GM18499 (cell line): Measurements from ENCODE around the gene PHF12.
A peak's percentile ranks its signal among the peaks of the same experiment; 100 is the strongest.
"Not testable (repeated sequence)": the region's sequence is repeated elsewhere in the genome, so short reads cannot be mapped to it uniquely, and the experiment has no call there.

ENCODE experiments used
- ATAC-seq: cut with Tn5 transposase; IDR thresholded peaks from one replicate; pipeline ENCODE4 v1.9.1; 2021; ENCODE audit warnings: moderate number of reproducible peaks; ENCODE audit not compliant: insufficient read depth, unreplicated experiment

Gene PHF12

GRCh38 chr17:28906706-28907438 lies 44.4 kb downstream of the PHF12 start:
- ATAC-seq: no peak

- no peak for ATAC-seq
These were observed 45.0 kb downstream of the PHF12 start for GRCh38 chr17:28906276-28906675.

DNA sequence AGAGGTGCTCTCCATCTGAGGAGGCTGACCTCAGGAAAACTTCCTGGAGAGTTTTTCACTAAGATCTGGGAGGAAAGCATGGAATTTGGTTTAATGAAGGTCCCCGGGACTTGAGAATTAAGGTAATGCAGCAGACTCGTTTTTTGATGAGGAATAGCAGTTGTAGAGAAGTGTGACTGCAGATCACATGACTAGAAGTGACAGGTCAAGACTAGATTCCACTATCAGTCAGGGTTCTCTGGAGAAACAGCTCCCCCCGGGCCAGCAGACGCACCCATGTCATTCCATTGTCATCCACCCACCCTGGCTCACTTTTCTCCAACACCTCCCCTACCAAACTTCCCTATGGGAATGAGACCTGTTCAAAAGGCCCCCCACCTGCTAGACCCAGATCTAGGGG lies 46.5 kb downstream of the PHF12 start:
- ATAC-seq: no peak

DNA sequence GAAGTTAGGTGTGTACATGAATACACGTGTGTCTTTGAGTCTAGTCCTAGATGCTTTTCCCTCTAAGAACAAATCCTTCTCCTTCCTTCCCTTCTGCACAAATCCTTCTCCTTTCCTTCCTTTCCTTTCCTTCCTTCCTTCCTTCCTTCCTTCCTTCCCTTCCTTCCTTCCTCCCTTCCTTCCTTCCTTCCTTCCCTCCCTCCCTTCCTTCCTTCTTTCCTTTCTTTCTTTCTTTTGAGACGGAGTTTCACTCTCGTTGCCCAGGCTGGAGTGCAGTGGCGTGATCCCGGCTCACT lies 47.8 kb downstream of the PHF12 start:
- not testable (repeated sequence) for ATAC-seq

- ATAC-seq: peak; percentile 74
These were observed 48.3 kb downstream of the PHF12 start, which contains the start of gene DHRS13 for GRCh38 chr17:28902819-28903545. Gene DHRS13 (minus strand): TSS chr17:28903079. CDS start chr17:28902944, 135 bp downstream.

GRCh38 chr17:28901866-28902818 lies 49.2 kb downstream of the PHF12 start:
- ATAC-seq: peak; percentile 8

DNA sequence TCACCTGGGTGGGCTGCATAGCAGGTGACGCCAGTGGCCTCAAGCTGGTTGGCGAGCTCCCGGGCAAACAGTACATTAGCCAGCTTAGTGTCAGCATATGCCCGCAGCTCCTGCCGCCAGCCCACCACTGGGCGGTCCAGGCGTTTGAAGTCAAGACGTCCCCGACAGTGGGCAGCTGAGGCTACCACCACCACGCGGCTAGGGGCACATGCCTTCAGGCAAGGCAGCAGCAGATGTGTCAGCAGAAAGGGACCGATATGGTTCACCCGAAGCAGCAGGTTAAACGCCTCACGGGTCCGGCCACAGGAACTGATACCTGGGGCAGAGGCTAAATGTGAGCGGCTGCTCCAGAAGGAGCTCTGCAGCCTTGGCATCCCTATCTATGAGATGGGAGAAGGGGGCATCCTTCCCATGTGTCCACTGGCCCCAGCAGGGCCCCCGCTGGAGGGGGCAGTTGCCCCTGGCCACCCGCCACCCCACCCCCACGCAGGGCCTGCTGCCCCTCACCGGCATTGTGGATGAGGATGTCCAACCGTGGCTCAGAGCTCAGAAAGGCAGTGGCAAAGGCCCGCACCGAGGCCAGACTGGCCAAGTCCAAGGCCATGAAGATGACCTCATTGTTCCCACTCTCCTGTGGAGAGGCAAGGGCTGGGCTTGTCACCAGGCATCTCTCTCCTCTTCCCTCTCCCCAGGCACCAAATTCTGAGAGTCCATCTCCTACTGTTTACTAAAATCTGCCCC lies 50.2 kb downstream of the PHF12 start:
- ATAC-seq: no peak

GRCh38 chr17:28899212-28899815 lies 52.0 kb downstream of the PHF12 start:
- no peak for ATAC-seq

DNA sequence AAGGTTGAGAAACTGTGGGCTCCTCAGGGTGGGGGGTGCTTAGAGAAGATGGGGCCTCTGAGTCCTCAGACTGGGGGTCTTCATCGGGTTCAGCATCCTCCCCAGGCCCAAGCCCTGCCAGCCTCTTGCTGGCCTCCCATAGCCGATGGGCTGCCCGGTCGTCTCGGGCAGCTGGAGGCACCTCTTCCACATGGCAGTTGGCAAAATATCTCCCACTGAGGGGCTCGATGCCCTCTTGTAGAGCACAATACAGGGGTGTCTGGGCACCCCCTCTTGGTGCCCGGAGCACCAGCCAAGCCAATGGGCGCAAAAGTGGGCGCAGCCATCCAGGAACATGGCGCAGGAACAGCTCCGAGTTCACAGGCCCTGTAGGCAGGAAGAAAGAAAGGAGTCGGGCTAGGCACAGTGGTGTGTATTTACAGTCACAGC lies 52.8 kb downstream of the PHF12 start:
- ATAC-seq: no peak

DNA sequence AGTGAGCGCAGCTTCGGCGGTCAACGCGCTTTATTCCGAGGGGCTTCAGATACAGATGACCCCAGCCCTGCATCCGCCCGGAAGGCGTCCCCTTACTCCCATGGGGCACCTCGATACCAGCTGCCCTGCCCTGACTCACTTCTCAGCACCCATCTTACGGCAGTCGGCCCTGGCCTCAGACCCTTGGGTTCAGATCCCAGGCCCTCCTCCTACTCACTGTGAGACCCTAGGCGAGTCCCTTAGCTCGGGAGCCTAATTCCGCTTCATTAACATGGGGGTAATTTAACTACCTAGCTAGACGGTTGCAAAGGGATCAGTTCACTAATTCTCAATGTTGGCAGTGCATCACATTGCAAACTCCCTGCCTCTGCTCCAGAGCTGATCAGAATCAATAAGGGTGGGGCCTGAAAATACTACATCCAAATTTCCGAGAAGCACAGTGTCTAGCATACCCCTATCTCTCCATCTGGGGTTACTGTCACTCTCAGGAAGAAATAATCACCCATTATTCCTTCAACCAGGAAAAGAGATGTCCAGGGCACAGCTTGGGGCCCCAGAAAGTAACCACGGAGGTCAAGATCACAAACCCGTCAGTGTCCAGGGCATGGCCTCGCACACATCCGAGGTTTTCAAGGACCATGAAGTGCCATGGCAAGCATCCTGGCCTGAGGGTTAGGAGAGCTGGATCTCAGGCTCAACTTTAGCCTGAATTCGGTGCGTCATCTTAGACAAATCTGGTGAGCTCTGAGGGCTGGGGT lies 53.4 kb downstream of the PHF12 start:
- ATAC-seq: no peak

DNA sequence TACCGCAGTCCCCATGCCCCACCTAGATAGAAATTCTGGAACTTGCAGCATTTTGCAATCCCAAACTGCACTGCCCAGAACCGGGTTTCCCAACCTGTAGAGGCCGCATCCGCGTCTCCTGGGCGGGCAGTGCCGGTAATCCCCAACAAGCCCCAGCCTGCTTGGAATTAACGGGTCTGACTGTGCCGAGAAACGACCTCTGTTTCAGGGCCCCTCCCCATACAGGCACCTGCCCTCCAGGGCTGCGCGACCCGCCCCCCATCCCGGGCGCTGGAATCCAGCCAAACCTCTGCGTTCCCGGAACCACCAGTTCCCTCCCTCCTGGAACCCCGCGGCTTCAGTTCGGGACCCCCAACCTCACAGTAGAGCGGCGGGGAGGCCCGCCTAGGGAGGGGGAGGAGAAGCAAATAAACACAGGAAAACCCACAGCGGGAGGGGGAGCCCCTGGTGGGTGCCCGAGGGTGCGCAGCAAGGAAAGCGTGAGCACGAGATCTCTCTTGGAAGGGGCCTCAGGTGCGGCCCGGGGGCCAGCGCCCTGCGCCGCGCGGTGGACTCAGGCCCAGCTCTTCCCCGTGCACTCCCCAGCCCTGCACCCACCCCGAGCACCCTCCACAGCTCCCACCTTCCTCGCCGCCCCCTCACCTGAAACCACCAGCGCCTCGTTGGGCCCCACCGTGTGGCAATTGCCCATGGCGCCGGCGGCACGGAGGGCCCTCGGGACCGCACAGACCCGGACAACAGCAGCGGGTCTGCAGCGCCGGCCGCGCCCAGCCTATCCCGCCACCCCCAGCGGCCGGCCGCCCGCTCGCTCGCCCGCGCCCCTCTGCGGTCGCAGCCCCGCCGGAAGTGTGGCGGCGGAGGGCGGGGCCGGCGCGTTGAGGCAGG lies 54.2 kb downstream of the PHF12 start, which contains the start of gene FLOT2:
TSS of gene FLOT2 (minus strand) at position 850 of the 885 bp plus-strand sequence. CDS start at position 691, 159 bp downstream.
- ATAC-seq: no peak

DNA sequence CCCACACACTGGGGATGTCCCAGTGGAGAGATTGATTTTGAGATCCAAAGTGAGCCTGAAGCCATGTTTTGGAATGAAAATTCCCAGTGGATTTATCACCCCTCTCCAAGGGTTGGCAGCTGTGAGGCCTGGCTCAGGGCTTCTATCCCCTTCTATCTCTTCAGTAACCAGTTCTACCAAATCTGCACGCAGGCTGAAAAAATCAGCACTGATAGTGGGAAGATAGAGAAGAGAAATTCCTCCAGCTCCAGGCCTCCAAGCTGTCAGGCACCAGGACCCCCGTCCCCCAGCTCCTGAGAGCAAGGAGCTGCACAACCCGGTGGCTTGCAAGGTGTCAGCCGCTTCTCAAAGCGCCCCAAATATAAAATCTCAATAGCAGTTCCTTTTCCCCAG lies 54.8 kb downstream of the PHF12 start:
- no peak for ATAC-seq

DNA sequence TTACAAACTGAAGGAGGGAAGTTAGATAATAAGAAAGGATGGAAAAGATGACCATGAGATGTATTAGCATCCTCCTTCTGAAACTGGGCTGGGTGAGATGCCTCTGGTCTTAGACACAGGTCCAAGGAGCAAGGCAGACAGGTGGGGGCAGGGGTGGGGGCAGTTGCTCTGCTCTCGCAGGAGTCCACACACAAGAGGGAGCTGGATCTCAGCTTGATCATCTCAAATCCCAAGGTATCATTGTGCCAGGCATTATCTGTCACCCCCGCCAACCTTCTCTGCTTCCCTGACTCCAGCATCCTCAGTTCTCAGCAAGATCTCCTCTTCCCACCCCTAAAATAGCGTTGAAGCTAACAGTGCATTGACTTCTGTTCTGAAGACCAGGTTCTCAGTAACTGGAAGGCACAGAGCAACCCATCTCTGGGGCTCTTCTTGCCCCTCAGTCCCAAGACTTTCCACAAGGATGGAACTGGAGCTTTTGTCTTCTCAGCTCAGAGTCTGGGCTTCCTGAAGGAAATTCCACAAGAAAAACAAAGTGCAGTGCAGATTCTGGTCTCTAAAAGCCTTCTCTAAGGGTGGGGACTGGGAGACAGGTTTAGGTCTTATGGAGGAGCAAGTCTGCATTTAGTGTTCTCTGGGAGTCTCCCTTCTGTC lies 55.4 kb downstream of the PHF12 start:
- ATAC-seq: no peak

- ATAC-seq: not testable (repeated sequence)
These were observed 57.8 kb downstream of the PHF12 start for GRCh38 chr17:28893248-28894183.

DNA sequence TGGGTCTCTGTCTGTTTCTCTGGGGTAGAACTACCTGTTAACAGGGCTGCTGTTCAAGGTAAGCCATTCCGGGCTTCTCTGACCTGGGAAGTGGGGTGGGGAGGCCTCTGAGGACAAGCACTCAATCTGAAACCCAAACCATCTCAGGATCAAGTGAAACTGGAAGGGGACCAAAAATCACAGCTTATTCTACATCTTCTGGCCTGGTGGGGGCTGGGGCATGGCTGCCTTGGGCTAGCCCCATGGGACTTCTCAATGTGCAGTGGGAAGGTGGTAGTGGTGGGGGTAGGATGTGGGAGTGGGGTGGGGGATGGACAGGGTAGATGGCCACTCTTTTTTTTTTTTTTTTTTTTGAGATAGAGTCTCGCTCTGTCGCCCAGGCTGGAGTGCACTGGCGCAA lies 59.3 kb downstream of the PHF12 start:
- no peak for ATAC-seq

DNA sequence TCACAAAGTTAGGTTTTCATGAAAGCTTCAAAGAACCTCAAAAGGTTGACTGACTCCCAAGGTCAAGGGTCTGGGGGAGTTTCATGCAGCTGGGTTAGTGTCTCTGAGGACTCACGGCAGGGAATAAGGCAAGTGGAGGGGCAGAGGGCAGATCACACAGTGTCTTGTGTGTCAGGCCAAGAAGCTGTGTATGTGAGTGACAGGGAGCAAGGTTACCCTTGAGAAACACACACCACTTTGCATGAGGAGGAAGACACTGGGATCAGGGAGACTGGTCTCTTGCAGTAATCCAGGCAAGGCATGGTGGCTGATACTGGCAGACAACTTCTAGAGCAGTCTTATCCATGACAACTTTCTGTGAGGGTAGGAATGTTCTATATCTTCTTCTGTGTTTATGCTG lies 60.1 kb downstream of the PHF12 start:
- no peak for ATAC-seq
